ES-I3 (cell line): ENCODE measurements around the gene CD44.
"Not testable (repeated sequence)": the region's sequence is repeated elsewhere in the genome, so short reads cannot be mapped to it uniquely, and the experiment has no call there.

Experiments used
- H3K36me3 ChIP-seq: 2 replicates; pipeline ENCODE4 v1.6.1; 2013; ENCODE audit warnings: mild to moderate bottlenecking, low read length, control low read depth, moderate library complexity; ENCODE audit not compliant: insufficient read depth
- H3K4me1 ChIP-seq: 2 replicates; pipeline ENCODE4 v1.6.1; 2013; ENCODE audit warnings: mild to moderate bottlenecking, control low read depth, low read length; ENCODE audit not compliant: insufficient read depth
- H3K9ac ChIP-seq: 2 replicates; pipeline ENCODE4 v1.6.1; 2013; ENCODE audit warnings: low read depth, mild to moderate bottlenecking, low read length, moderate library complexity
- H3K9me3 ChIP-seq: 2 replicates; pipeline ENCODE4 v1.6.1; 2013; ENCODE audit warnings: mild to moderate bottlenecking, low read length, moderate library complexity; ENCODE audit not compliant: control insufficient read depth, insufficient read depth

The CD44 gene

DNA sequence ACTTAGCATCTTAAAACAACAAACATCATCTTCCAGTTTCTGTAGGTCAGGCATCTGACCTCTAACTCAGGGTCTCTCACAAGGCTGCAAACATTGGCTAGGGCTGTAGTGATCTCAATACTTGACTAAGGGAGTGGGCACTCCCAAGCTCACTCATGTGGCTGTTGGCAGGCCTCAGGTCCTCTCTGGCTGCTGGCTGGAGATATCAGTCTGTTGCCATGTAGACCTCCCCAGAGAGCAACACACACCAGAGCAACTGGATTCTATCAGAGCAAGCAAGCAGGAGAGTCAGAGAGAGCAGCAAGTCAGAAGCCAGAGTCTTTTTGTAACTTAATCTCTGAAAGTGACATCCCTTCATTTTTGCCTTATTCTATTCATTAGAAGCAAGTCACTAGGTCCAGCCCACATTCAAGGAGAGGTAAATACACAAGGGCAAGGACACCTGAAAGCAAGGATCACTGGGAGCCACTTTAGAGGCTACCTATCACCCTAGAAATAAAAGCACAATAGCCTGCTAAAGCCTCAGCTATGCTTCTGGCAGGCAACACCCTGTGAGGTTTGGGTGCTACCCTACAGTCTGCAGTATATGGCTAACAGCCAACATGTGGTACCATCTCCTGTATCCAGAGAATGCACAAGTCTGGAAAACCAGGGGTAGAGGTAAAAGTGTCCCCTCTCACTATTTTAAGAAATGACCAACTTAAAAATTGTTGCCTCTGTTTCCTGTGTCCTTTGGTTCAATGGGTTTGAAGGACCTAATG lies 33.5 kb upstream of the CD44 start:
- no peak overlapping the region for H3K9ac ChIP-seq
- H3K36me3 ChIP-seq = no peaks in the 10 kb centered on the region
- no peaks in the 10 kb centered on the region for H3K9me3 ChIP-seq
- H3K4me1 ChIP-seq = no peaks in the 10 kb centered on the region

DNA sequence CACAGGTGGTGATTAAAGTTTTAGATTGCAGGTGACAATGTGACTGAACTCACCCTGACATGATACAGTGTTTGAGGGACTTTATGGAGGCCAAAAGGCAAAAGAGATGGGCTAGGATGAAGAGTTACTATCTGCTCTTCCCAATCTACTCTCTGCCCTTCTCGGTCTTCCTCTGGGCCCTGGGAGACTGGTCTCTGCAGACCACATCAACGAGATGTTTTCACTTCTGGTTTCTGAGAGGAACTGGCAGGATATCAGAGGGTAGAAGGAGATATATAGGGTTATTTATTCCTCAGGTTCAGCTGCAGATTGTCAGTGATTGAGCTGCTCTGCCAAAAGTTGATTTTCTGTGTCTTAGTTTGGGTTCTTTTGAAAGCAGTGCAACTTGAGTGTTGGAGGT lies 32.4 kb upstream of the CD44 start:
- H3K36me3 ChIP-seq = no peaks in the 10 kb centered on the region
- no peaks in the 10 kb centered on the region for H3K4me1 ChIP-seq
- H3K9ac ChIP-seq = no peak overlapping the region
- H3K9me3 ChIP-seq = no peaks in the 10 kb centered on the region

DNA sequence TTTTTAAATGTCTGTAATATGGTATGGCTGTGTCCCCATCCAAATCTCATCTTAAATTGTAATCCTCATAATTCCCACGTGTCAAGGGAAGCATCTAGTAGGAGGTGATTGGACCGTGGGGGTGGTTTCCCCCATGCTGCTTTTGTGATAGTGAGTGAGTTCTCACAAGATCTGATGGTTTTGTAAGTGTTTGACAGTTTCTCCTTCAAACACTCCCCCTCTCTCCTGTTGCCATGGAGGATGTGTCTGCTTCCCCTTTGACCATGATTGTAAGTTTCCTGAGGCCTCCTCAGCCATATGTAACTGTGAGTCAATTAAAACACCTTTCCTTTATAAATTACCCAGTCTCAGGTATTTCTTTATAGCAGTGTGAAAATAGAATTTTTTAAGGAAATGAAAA lies 31.1 kb upstream of the CD44 start:
- Histone ChIP-seq H3K9me3 (no peaks in the 10 kb centered on the region), H3K36me3 (no peaks in the 10 kb centered on the region), H3K9ac (no peak overlapping the region), H3K4me1 (no peaks in the 10 kb centered on the region)

DNA sequence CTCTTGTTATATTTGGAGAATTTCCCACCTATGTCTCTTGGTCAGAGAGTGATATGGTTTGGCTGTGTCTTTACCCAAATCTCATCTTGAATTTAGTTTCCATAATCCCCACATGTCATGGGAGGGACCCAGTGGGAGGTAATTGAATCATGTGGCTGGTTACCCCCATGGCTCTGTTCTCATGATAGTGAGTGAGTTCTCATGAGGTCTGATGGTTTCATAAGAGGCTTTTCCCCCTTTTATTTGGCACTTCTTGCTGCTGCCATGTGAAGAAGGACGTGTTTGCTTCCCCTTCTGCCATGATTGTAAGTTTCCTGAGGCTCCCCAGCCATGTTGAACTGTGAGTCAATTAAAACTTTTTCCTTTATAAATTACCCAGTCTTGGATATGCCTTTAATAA lies 30.6 kb upstream of the CD44 start:
- not testable (repeated sequence) for H3K9ac ChIP-seq, H3K36me3 ChIP-seq, H3K9me3 ChIP-seq, H3K4me1 ChIP-seq

DNA sequence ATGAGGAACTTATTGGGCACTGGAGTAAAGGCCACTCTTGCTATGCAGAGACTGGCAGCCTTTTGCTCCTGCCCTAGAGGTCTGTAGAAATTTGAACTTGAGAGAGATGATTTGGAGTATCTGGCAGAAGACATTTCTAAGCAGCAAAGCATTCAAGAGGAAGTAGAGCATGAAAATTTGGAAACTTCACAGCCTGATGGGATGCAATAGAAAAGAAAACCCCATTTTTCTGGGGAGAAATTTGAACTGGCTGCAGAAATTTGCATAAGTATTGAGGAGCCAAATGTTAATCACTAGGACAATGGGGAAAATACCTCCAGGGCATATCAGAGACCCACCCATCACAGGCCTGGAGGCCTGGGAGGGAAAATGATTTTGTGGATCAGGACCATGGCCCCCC lies 29.9 kb upstream of the CD44 start:
- no peaks in the 10 kb centered on the region for H3K36me3 ChIP-seq
- H3K9me3 ChIP-seq = no peaks in the 10 kb centered on the region
- H3K4me1 ChIP-seq = no peaks in the 10 kb centered on the region
- no peak overlapping the region for H3K9ac ChIP-seq

DNA sequence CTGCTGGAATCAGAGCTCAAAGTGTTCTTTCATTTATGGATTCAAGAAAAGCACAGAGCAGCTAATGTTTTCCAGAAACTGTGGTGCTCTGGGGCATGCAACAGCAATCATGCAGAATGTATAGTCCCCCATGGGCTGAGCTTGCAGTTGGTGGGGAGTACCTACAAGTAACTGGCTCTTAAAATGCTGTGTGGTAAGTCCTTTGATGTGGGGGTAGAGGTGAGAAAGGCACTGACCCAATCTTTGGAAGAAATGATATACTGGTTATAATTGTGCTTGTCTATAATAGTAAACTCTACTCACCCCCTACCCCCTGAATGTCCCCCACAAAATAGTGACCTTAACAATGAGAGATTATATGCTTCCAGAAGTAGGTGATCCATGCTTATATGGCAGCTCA lies 29.1 kb upstream of the CD44 start:
- no peaks in the 10 kb centered on the region for H3K9me3 ChIP-seq
- H3K36me3 ChIP-seq = no peaks in the 10 kb centered on the region
- H3K9ac ChIP-seq = no peak overlapping the region
- no peaks in the 10 kb centered on the region for H3K4me1 ChIP-seq

DNA sequence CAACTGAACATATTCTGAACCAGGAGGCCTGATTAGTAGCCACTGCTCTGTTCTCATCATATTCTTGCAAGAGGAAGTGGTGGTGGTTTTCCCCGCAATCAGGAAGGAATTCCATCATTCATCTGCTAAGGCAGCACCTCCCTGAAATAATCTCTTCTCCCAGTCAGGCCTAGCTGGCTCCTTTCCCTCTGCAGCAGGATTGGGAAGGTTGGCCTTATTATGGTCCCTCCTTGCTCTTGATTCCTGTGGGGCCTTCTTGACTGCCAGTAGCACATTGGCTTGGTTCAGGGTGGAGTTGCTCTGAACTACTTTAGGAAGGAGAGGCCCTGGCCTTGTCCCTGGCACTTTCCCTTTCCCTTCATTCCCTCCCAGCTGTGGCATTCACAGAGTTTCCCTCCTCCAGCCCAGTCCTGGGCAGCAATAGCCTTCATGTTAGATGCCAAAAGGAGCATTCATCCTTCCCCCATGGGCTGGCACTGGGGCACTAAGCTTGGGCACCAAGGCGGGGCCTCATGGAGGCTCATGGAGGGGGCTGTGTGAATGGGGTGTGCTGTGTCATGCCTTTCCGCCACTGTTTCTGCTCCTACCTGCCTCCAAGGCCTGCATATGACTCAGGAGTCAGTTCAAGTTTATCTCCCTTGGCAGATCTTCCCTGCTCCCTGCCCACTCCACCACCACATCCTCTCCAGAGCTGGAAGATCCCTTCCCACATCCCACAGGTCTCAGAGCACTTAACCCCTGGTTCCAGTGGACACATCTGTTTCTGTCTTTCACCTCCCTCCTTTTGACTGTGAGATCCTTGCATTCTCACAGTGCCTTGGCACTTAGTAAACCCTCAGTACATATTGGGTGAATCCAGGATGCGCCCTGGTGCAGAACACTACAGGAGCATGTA lies 27.6 kb upstream of the CD44 start:
- Histone ChIP-seq H3K4me1 (no peaks in the 10 kb centered on the region), H3K9me3 (no peaks in the 10 kb centered on the region), H3K9ac (no peak overlapping the region), H3K36me3 (no peaks in the 10 kb centered on the region)

DNA sequence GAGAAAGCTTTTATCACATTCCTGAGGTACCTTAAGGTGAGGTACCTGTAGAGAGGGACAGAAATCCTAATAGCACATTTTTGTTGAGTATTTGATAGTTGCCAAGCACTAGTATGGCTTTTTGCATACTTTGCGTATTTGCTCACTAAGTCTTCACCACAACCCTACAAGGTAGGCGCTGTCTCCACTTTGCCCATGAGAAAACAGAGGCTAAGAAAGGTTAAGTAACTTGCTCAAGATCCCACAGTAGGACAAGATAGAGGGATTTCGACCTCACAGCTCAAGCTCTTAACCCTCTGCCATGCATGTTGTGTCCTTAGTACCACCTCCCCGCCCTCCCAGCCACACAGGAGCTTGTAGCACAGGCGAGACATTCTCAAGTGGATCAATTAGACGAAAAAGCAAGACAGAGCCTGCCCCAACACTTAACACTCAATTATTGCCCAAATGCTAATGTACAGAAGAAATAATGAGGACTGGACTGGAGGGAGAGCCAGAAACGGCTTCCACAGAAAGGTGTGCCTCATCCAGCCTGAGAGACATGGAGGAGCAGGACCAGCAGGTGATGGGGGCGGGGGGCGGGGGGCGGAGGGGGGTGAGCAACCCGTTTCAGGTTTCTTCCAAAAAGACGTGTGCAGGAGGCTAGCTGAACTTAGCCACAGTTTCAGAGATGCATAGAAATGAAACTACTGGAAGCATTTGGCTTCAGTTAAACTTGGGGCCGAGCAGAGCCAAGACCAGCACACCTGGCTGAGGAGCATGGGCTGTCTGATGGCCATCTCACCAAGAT lies 26.7 kb upstream of the CD44 start:
- no peaks in the 10 kb centered on the region for H3K36me3 ChIP-seq
- H3K4me1 ChIP-seq = no peaks in the 10 kb centered on the region
- no peak overlapping the region for H3K9ac ChIP-seq
- no peaks in the 10 kb centered on the region for H3K9me3 ChIP-seq

DNA sequence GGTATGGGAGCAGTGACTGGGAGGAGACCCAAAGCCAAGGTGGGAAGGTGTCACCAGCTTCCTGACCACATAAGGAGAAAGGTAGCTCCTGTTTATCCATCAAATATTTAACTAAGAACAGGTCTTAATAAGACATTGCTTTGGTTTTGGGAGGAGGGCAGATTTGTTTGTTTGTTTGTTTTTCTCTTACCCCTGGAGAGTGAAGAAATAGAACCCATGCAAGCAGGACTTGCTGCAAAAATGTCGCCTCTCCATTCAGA lies 26.2 kb upstream of the CD44 start:
- no peaks in the 10 kb centered on the region for H3K9me3 ChIP-seq
- no peak overlapping the region for H3K9ac ChIP-seq
- no peaks in the 10 kb centered on the region for H3K4me1 ChIP-seq
- no peaks in the 10 kb centered on the region for H3K36me3 ChIP-seq

DNA sequence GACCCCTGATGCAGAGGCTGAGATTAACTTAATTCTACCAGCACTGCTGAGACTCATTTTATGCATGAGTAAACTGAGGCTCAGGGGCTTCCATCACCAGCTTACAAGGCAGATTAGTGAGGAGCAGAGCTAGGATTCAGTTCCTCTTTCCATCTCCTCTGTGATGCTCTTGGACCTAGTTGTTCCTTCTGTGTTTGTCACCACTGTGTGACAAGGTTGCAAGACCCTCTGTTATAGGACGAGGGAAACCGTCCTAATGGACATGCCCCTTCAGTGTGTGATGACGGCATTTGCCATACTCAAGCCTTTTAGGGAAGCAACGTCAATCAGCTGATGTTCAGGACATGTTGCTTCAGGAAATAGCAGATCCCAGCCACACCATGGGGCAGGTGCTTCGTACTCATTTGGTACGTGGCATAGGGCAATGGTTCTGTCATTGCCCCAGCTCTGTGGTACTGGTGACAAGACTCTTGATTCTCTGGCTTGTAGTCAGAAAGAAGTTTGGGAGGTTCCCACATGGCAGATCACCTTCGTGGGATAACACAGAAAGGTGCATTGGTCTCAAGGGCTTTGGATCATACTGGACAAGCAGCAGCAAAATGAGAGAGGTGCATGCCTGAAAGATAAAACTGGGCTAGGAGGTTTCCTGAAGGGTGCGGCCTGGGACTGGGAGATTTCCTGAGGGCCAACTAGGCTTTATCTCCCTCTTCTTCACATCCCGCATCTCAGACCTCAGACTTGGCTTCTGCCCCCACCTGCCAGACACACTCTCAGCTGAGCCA lies 23.9 kb upstream of the CD44 start:
- Histone ChIP-seq H3K36me3 (no peaks in the 10 kb centered on the region), H3K9ac (no peak overlapping the region), H3K9me3 (no peaks in the 10 kb centered on the region), H3K4me1 (no peaks in the 10 kb centered on the region)

DNA sequence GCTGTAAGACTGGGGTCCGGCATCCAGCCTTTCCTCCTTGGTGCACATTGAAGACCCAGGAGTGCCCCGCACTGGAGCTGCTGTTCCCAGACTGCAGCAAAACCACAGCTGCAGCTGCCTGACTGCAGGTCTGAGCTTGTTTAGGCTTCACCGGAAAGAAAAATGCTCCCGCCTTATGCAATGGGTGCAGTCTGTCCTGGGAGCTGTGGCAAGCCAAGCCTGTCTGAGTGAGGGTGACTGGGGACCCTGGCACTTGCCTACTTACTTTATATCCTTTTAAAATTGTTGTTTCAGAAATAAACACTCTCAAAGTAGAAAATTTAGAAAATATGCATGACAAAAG lies 23.3 kb upstream of the CD44 start:
- no peaks in the 10 kb centered on the region for H3K9me3 ChIP-seq
- no peak overlapping the region for H3K9ac ChIP-seq
- H3K4me1 ChIP-seq = no peaks in the 10 kb centered on the region
- H3K36me3 ChIP-seq = no peaks in the 10 kb centered on the region

DNA sequence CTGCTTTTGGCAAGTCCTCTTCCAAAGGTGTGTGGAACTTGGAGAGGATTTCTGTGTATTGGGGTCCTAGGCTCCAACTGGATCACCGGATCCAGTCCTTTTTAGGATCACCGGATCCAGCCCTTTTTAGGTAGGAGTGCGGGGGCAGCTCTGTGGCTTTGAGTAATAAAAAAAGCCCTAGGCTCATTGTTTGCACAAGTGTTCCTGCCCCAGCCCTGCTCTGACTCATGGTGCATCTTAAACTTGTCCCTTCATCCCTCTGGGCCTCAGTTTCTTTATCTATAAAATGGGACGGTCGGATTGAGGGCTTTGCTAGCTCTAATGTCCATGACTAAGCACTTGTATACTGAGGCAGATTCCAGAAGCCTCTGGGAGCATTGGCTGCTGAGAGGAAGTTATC lies 22.7 kb upstream of the CD44 start:
- Histone ChIP-seq H3K9ac (no peak overlapping the region), H3K9me3 (no peaks in the 10 kb centered on the region), H3K36me3 (no peaks in the 10 kb centered on the region), H3K4me1 (no peaks in the 10 kb centered on the region)

DNA sequence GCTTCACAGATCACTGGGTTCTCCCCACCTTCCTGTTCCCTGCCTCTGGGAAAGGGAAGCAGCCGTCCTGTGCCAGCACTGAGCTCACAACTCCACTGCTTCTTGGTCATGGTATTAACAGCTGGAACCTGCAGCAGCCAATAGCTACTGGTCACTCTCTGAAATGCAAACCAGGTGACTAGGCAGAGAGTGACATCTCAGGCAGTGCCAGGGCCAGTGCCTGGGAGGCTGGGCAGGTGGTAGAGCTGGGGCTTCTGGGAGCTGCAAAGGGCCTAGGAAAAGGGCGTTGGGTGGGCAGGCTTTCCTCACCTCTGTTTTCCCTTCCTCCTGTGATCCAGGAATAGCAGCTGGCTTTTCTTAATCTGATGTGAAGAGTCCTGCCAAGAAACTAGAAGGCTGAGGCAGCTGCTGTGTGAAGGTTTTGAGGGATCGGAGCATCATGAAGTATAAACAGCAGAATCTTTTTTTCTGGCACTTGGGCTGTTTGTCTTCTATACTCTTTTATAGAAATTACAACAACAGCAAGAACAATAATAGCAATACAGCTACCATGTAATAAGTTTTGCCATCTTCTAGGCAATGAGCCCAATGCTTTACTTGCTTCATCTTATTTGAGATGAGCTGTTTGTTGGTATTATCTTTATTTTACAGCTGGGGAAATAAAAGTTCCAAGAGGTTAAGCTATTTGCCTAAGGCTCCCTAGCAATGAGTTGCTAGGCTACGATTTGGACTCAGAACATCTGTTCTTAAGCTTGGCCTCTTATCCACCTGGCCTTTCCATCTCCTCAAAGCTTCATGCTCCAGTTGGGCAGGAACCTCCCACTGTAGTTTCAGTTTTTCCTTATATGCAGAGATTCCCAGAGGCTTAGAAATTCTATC lies 22.0 kb upstream of the CD44 start:
- Histone ChIP-seq H3K36me3 (no peaks in the 10 kb centered on the region), H3K9ac (no peak overlapping the region), H3K4me1 (no peaks in the 10 kb centered on the region), H3K9me3 (no peaks in the 10 kb centered on the region)
